ENCODE data around the gene CPXM1. TPM values are rescaled to one million over a fixed set of nuclear protein-coding genes. Genes with fewer than 3 reads are reported as not detected.
A peak's percentile ranks its signal among the peaks of the same experiment; 100 is the strongest.

The CPXM1 gene
- total RNA-seq, 1 donor from 2014 or later: 10.2 TPM

DNA sequence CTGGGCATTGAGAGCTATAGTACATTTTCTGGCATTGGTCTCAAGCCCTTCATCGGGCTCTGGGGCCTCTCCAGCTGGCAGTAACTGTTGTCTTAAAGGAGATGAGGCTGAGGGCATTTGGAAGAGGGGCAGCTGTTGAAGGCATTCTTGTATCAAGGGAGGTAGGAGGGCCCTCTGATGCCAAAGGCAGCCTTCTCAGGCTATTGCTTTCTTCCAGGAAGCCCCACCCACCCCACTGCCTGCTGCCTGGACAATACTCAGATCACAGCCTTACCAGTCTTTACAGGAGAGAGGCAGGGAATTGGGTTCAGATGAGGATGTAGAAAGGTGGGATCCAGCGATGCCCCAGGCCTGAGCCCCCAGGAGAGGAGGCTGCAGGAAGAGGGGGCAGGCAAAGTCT lies 46.0 kb downstream of the CPXM1 start:
- Histone ChIP-seq H3K4me1 (peaks cover 28% of the 10 kb centered on the region), H3K4me3 (no peak overlapping the region), H3K27ac (no peak overlapping the region), H3K36me3 (no peaks in the 10 kb centered on the region), H3K9me3 (no peaks in the 10 kb centered on the region), H3K27me3 (ENCODE audit: low read depth) (peaks cover 26% of the 10 kb centered on the region)
- intact Hi-C loops (cut with DNase I): no loop called here
- DNase-seq (no peak), ATAC-seq (no peak)
- TF ChIP-seq, protein P1, sequence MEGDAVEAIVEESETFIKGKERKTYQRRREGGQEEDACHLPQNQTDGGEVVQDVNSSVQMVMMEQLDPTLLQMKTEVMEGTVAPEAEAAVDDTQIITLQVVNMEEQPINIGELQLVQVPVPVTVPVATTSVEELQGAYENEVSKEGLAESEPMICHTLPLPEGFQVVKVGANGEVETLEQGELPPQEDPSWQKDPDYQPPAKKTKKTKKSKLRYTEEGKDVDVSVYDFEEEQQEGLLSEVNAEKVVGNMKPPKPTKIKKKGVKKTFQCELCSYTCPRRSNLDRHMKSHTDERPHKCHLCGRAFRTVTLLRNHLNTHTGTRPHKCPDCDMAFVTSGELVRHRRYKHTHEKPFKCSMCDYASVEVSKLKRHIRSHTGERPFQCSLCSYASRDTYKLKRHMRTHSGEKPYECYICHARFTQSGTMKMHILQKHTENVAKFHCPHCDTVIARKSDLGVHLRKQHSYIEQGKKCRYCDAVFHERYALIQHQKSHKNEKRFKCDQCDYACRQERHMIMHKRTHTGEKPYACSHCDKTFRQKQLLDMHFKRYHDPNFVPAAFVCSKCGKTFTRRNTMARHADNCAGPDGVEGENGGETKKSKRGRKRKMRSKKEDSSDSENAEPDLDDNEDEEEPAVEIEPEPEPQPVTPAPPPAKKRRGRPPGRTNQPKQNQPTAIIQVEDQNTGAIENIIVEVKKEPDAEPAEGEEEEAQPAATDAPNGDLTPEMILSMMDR (IDR thresholded peaks at IDR 0.05): no peak

DNA sequence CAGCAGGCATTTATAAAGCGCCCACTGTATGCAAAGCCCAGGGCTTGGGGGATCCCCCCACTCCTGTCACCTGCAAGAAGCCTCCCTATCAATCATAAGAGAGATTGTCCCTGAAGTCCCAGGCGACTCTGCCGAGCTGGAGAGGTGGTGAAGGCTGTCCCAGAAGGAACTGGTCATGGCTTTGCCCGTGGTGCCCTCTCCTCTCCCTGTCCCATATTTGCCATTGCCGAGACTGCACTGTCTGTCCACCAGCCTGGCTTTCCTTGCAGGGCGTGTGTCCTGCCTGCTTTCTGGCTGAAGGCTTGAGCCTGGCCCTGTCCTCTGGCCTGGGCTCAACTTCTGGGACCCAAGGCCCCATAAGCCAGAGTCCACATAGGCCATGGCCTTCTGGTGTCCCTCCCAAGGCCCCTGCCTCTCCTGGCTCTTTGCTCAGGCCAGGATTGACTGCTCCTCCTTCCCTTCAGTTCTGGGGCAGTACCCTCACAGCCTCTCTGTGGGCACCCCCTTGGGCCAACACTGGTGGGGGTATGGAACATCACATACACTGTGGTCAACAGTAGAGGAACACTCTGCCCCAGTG lies 46.9 kb downstream of the CPXM1 start:
- Histone ChIP-seq H3K36me3 (no peaks in the 10 kb centered on the region), H3K27ac (no peak overlapping the region), H3K9me3 (no peaks in the 10 kb centered on the region), H3K4me3 (no peak overlapping the region), H3K27me3 (ENCODE audit: low read depth) (peaks cover 24% of the 10 kb centered on the region), H3K4me1 (peaks cover 28% of the 10 kb centered on the region)
- ATAC-seq (no peak), DNase-seq (peak; percentile 27)
- TF ChIP-seq, protein P1 (IDR thresholded peaks at IDR 0.05): no peak
- intact Hi-C loops (cut with DNase I): no loop called here

DNA sequence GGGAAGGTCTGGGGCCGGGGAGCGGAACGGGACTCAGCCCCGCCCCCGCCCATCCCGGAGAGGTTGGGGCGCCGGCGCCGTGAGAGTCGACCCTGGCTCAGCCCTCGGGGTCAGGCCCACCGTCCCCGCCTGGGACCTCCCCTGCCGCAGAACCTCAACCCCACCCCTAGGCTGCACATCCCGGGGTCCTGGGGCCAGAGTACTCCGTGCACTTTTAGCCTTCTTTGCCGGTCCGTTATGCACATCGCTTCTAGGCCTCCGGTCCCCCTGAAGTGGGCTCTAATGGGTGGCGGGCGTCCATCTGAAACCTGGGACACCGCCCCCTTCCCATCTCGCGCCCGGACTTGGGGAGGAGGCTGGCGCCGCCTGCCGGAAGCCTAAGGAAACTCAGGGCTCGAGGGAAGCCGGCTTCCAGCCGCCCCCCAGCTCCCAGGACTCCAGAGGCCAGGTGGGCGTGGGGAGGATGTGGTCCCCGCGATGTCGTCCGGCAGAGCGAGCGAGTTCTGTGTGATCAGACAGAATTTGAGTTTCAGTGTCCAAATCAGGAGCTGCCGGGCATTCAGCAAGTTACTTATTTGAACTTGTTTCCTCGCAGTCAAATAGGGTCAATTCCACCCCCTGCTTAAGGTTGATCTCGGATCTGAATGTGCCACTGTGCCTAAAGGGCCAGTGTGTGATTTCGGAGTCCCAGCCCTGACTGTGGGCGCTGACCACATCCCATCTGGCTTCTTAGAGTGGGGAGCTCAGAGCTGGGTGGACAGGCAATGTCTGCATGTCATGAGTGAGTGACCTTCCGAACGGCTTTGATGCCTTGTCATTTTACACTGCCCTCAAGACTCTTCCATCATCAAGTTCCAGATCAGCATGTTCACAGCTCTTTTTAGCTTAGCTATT lies 47.6 kb downstream of the CPXM1 start:
- TF ChIP-seq, protein P1 (IDR thresholded peaks at IDR 0.05): peak; percentile 69
- no peaks in the 10 kb centered on the region for H3K36me3 ChIP-seq
- no peak overlapping the region for H3K27ac ChIP-seq
- peaks cover 28% of the 10 kb centered on the region for H3K4me1 ChIP-seq
- ATAC-seq (peak; percentile 2 to 11), DNase-seq (peak; percentile 64)
- H3K27me3 ChIP-seq (ENCODE audit: low read depth): peaks cover 24% of the 10 kb centered on the region
- no peaks in the 10 kb centered on the region for H3K9me3 ChIP-seq
- H3K4me3 ChIP-seq: peak overlapping the region; percentile 59
- intact Hi-C loops (cut with DNase I): no loop called here

DNA sequence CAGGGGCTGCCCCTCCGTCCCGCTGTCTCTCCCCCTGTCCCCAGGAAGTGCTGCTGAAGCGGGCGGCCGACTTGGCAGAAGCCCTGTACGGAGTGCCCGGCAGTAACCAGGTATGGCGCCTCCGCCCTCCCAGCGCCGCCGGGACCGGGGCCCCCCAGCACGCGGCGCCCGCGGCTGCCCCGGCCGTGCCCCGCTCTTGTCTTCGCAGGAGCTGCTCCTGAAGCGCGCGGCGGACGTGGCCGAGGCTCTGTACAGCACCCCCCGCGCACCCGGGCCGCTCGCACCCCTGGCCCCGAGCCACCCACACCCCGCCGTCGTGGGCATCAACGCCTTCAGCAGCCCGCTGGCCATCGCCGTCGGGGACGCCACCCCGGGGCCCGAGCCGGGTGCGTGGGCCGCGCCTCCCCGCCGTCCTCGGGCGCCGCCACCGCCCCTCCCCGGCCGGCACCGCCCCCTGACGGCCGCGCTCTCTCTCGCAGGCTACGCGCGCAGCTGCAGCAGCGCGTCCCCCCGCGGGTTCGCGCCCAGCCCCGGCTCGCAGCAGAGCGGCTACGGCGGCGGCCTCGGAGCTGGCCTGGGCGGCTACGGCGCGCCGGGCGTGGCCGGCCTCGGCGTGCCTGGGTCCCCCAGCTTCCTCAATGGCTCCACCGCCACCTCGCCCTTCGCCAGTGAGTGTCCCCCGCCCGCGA lies 48.4 kb downstream of the CPXM1 start:
- Histone ChIP-seq H3K36me3 (no peaks in the 10 kb centered on the region), H3K4me1 (peaks cover 28% of the 10 kb centered on the region), H3K4me3 (peak overlapping the region; percentile 59), H3K27ac (peak overlapping the region; percentile 12), H3K27me3 (ENCODE audit: low read depth) (peaks cover 24% of the 10 kb centered on the region), H3K9me3 (no peaks in the 10 kb centered on the region)
- TF ChIP-seq, protein P1 (IDR thresholded peaks at IDR 0.05): no peak
- DNase-seq (peak; percentile 55), ATAC-seq (peak; percentile 48 to 64)
- intact Hi-C loops (cut with DNase I): no loop called here

DNA sequence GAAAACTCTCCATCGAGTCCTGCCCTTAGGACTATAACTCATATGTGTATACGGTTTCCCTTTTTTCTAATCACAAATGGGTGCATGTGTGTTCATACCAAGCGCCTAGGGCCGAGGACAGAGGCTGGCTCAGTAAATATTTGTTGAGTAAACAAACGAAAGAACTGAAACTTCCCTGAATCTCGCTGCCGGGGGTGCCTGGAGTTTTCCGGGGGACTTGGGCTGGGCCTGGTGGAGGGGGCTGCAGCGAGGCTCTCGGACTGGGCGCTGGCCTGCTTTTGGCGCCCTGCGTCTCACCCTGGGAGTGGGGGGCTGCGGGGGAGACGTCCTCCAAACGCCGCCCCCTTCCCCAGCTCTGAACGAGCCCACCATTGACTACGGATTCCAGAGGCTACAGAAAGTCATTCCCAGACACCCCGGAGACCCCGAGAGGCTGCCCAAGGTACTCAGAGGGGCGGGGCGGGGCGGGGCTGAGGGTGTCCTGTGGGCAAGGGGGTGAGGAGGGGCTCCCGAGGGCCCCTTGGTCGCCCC lies 49.0 kb downstream of the CPXM1 start:
- DNase-seq (no peak), ATAC-seq (peak in 1 of 2 donors; percentile 43)
- TF ChIP-seq, protein P1 (IDR thresholded peaks at IDR 0.05): no peak
- Histone ChIP-seq H3K9me3 (no peaks in the 10 kb centered on the region), H3K4me1 (peaks cover 28% of the 10 kb centered on the region), H3K36me3 (no peaks in the 10 kb centered on the region), H3K27me3 (ENCODE audit: low read depth) (peaks cover 24% of the 10 kb centered on the region), H3K4me3 (peak overlapping the region; percentile 59), H3K27ac (peak overlapping the region; percentile 12)
- intact Hi-C loops (cut with DNase I): no loop called here

Measured in lower lobe of right lung (tissue), 2 donors.